HG02981 (cell line): Measurements from ENCODE around the gene PARD3B.
"Not testable (repeated sequence)": the region's sequence is repeated elsewhere in the genome, so short reads cannot be mapped to it uniquely, and the experiment has no call there.

Experiments
- ATAC-seq: cut with Tn5 transposase; IDR thresholded peaks from one replicate; pipeline ENCODE4 v1.9.1; 2021; ENCODE audit warnings: mild to moderate bottlenecking, moderate library complexity; ENCODE audit not compliant: unreplicated experiment

Gene PARD3B

DNA sequence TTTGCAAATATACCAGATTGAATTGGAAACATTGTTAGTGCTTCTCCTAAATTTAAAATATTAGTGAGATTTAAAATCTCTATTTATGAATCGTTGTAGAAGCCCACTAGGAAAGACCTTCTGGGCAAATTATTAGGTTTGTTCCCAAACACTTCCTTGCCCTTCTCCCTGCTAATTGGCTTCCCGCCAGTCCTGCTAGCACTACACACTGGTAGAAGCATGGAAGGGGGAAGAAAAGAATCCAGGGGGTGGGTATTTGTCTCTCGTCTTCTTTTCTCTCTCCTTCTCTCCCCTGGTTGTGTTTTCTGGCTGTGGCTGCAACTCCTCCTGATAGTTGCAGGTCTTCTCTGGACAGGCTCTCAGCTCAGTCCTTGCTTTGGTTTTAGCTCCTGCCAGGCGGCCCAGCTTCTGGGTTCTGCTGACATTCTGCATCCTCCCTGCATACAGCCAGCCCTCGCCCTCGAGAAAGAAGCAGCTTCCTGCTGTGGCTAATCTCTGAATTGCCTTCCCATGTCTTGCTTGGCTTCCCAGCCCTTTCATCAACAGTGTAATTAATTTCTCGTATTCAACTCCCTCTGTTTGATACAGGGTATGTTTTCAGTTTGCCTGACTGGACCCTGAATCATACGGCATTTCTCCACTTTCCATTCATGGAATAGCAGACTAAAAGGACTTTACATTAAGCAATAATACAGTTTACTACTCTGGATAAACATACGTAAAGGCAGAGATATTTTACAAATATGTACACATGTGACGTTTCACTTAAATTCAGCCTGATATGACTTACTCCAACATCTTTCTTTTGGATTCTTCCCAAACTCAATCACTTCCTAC, 6.9 kb upstream of the PARD3B start:
- ATAC-seq = no peak

GRCh38 chr2:204539019-204539385, 6.3 kb upstream of the PARD3B start:
- ATAC-seq = no peak

- no peak for ATAC-seq
These were observed 3.6 kb upstream of the PARD3B start for GRCh38 chr2:204541637-204542036.

DNA sequence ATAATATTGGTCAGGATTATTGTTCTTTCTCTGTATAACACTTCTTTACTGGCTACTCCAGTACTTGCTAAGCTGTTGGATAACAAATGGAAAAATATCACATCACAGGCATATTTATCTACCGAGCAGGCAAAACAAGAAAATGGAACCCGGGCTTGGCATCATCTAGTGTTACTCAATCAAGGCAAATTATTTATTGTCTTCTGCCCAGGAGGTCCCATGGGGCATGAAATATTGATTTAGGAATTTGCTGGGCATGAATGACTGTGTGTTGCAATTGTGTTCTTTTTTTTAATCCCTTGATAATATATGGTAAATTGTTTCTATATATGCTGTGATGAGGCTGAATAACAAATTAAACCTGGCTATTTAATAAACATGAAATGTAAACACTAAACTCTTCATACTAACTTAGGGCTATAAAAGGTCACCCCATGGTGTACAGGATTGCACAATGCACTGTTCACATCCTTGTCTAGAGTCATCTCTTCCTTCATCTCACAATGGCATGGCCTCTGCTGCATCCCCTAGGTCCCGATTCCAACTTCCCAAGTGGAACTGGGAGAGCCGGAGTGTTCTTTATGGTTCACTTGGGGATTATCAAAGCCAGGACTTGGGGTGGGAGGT, 2.2 kb upstream of the PARD3B start:
- no peak for ATAC-seq

- ATAC-seq = no peak
These were observed 823 bp downstream of the PARD3B start for GRCh38 chr2:204545861-204546735.

DNA sequence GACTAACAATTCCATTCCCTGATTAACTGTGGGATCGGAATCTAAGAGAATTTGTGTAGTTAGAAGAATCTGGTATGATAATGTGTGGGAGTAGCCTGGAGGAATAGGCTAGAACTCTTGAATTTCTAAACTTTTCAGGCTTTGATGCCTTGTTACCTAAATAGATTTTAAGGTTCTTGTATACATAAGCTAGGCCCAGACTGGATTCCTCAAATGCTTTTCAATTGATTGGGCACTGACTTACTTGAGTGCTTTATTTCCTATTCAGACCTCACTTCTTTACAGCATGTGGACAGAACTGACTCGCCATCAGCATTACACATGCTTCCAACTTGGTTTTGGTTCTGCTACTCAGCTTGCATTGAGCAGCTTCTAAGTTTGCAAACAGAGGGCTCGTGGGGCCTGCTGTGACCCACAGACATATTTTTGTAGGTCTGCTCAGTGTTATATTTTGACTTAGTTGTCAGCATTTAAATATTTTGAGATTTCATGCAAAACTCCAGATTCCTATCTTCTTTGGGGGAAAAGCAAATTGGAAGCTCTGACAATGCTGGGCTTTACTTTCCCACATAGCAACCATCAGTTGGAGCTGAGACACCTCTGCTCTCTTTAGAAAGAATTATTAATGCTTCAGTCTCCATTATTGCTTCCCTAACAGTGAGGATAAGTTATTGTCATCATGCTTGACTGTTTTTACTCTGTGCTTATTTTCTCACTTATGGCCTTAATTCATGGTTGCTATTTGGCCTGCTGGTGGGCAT, 5.7 kb downstream of the PARD3B start:
- ATAC-seq = no peak

DNA sequence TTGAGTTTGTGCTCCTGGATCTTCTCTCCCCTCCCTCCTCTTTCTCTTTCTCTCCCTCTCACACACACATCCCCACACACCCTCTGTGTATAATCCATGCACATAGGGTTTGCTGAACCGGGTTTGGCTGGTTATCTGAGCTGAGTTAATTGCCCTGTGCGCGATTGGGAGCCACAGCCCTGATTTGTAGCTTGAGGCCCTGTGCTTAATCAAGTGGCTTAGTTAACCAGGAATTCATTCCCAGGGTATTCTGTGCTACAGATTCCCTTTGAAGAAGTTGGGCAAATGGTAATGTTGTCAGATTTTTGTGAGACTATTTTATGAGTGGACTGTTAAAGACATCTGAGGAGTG, 6.2 kb downstream of the PARD3B start:
- no peak for ATAC-seq

- ATAC-seq = no peak
These were observed 12.3 kb downstream of the PARD3B start for GRCh38 chr2:204557604-204558003.

- ATAC-seq = not testable (repeated sequence)
These were observed 14.1 kb downstream of the PARD3B start for GRCh38 chr2:204559358-204559757.

GRCh38 chr2:204560902-204561301, 15.6 kb downstream of the PARD3B start:
- no peak for ATAC-seq

GRCh38 chr2:204561771-204562170, 16.5 kb downstream of the PARD3B start:
- no peak for ATAC-seq

GRCh38 chr2:204566439-204566838, 21.2 kb downstream of the PARD3B start:
- ATAC-seq = no peak

- ATAC-seq = no peak
These were observed 25.1 kb downstream of the PARD3B start for GRCh38 chr2:204570421-204570820.

- ATAC-seq = no peak
These were observed 25.8 kb downstream of the PARD3B start for GRCh38 chr2:204571041-204571440.

DNA sequence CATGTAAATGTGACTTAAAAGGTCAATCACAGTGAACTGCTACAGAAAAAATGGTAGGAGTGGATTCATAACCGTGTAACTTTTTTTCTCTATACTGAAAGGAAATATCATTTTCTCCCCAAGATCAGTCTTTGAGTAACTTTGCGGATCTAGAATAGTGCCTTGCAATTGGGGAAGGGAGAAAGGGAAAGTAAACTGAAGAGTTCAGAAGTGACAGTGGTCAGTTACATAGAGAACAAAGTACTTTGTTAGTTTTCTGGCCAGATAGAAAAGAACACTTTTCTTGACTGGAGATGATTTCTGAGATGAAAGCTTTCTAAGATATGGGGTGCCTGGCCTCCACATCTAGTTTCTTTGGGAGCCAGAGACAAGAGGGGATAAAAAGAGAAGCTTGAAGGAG, 26.6 kb downstream of the PARD3B start:
- ATAC-seq = no peak

GRCh38 chr2:204573221-204573620, 27.9 kb downstream of the PARD3B start:
- no peak for ATAC-seq

GRCh38 chr2:204574486-204574885, 29.2 kb downstream of the PARD3B start:
- no peak for ATAC-seq

DNA sequence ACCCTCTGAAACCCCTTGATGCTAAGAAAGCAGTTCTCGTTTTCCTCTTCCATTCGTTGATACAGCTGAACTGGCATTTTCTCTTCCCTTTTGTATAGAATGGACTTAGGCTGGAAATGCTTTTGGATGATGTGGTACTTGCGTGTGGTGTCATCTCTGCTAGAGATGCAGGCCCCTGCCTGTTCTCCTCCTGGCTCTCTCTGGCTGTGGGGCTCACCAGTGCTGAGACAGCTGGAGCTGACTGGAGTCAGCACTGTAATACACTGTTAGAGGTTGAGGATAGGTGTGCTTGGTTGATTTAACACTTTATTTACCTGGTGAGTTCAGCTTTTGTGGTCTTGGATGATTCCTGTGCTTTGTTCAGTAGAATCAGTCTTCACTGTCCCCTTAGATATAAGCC, 30.2 kb downstream of the PARD3B start:
- ATAC-seq = no peak

DNA sequence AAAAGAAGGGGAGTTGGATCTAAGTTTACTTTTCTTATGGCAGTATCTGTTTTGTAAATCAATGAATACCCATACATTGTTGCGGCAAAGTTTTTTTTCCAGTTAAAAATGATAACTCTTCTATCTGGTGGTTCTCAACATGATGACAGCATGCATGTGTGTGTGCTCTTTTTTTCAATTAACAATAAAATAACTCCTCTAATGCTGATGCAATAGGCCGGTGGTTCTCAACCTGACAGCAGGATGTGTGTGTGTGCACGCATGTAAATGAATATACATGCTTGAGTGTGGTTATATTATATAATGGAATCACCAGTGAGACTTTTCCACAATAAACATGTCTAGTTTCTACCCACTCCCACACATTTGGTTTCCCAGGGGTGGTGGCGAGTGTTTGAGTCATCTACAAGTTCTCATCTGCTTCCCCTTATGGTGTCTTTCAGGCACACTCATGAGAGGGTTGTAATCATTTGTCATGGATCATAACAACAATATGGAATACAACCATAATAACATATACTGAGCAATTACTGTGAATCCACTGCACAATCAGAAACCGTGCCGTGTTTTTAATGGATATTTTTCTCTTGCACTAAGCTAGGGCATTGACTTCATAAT, 31.2 kb downstream of the PARD3B start:
- ATAC-seq = no peak

DNA sequence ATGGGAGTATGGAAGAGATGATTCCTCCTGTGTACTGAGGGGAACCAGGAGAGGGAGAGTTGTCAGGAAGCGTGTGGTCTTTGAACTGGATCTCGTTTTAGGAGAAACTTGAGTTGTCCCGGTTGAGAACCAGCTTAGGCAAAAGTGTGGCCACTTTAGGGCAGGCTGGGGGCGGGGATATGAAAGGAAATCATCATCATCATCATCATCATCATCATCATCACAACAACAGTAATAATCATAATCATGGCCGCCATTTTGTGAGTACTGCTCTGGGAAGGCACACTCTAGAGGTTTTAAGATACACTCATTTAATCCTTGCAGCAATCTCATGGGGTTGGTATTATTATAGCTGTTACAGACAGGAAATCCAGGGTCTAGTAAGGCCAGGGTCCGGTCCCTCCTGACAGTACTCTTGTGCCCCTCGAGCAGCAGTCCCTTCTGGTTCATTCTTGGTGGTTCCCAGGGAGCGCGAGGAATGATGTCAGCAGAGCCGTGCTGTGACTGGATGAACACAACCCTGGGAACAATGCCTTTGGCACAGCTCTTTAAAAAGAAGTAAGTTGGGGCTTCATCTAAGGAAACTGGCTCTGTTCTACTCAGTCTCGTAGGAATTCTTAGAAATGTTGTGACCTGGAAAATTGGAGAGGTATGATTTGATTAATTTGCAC, 33.8 kb downstream of the PARD3B start:
- no peak for ATAC-seq
